GM12878 (cell line): ENCODE results near the gene AKR1A1. TPM values are rescaled to one million over a fixed set of nuclear protein-coding genes. Genes with fewer than 3 reads are reported as not detected.

Experiments used
- BCL11A ChIP-seq: IDR thresholded peaks from 2 replicates; pipeline ENCODE4 v1.6.1; 2011; ENCODE audit warnings: low read depth, low read length
- EGR1 ChIP-seq, 2 experiments: IDR thresholded peaks; 1 replicate in 1 of 2; 2 replicates in 1 of 2; pipeline ENCODE4 v1.6.1; 2011 to 2012; ENCODE audit warnings: low read depth in 2 of 2, low read length in 2 of 2, borderline replicate concordance in 1 of 2, mild to moderate bottlenecking in 1 of 2, moderate library complexity in 1 of 2
- ELK1 ChIP-seq: IDR thresholded peaks from 2 replicates; pipeline ENCODE4 v1.6.1; 2012; ENCODE audit warnings: low read depth, low read length, improper control_type of control experiment
- EP300 ChIP-seq, 2 experiments: fragments of 150-350 bp in 1 of 2; IDR thresholded peaks; 2 replicates each; pipeline ENCODE4 v1.6.1; 2011 to 2012; ENCODE audit warnings: low read depth in 2 of 2, low read length in 2 of 2, borderline replicate concordance in 1 of 2, improper control_type of control experiment in 1 of 2, inconsistent platforms in 1 of 2; ENCODE audit not compliant: control insufficient read depth in 1 of 2
- ETV6 ChIP-seq, 2 experiments: fragments of 450-650 bp in 1 of 2; IDR thresholded peaks in 1 of 2; conservative IDR thresholded peaks in 1 of 2; 2 replicates each; pipeline ENCODE4 v1.6.1; 2014; ENCODE audit warnings: antibody characterized with exemption in 1 of 2, borderline replicate concordance in 1 of 2, low read depth in 1 of 2, mild to moderate bottlenecking in 1 of 2, moderate library complexity in 1 of 2
- GABPA ChIP-seq: IDR thresholded peaks from 2 replicates; pipeline ENCODE4 v1.6.1; 2014; ENCODE audit warnings: antibody characterized with exemption, low read depth, mild to moderate bottlenecking, inconsistent platforms
- GATAD2B ChIP-seq: fragments of 450-650 bp; conservative IDR thresholded peaks from 2 replicates; pipeline ENCODE4 v1.6.1; 2017; ENCODE audit warnings: low read depth, mild to moderate bottlenecking, moderate library complexity
- HDAC6 ChIP-seq: fragments of 200-600 bp; sonication (generic); IDR thresholded peaks from one replicate; pipeline ENCODE4 v1.8.0; 2017; ENCODE audit warnings: antibody characterized with exemption; ENCODE audit not compliant: unreplicated experiment
- MEF2A ChIP-seq: IDR thresholded peaks from 2 replicates; pipeline ENCODE4 v1.6.1; 2011; ENCODE audit warnings: low read depth, mild to moderate bottlenecking, low read length, moderate library complexity; ENCODE audit not compliant: insufficient read depth
- MTA2 ChIP-seq: fragments of 450-650 bp; IDR thresholded peaks from 2 replicates; pipeline ENCODE4 v1.6.1; 2016; ENCODE audit warnings: low read depth, mild to moderate bottlenecking, moderate library complexity
- NFYB ChIP-seq: IDR thresholded peaks from 2 replicates; pipeline ENCODE4 v1.6.1; 2011; ENCODE audit warnings: low read depth, mild to moderate bottlenecking, low read length, improper control_type of control experiment, moderate library complexity; ENCODE audit not compliant: insufficient read depth
- NKRF ChIP-seq: fragments of 450-650 bp; conservative IDR thresholded peaks from 2 replicates; pipeline ENCODE4 v1.6.1; 2017; ENCODE audit warnings: mild to moderate bottlenecking, moderate library complexity
- NR2F1 ChIP-seq: fragments of 450-650 bp; conservative IDR thresholded peaks from 2 replicates; pipeline ENCODE4 v1.6.1; 2017; ENCODE audit warnings: mild to moderate bottlenecking
- RCOR1 ChIP-seq: conservative IDR thresholded peaks from 2 replicates; pipeline ENCODE4 v1.6.1; 2012; ENCODE audit warnings: low read depth, low read length, improper control_type of control experiment
- SIN3A ChIP-seq: IDR thresholded peaks from 2 replicates; pipeline ENCODE4 v1.6.1; 2012; ENCODE audit warnings: low read depth, low read length, improper control_type of control experiment
- SREBF1 ChIP-seq: IDR thresholded peaks from 2 replicates; pipeline ENCODE4 v1.6.1; 2012; ENCODE audit warnings: mild to moderate bottlenecking, low read length
- STAT1 ChIP-seq: fragments of 450-650 bp; conservative IDR thresholded peaks from 2 replicates; pipeline ENCODE4 v1.6.1; 2014; ENCODE audit warnings: antibody characterized with exemption, mild to moderate bottlenecking
- ZBTB33 ChIP-seq: fragments of 450-650 bp; IDR thresholded peaks from 2 replicates; pipeline ENCODE4 v1.6.1; 2017; ENCODE audit warnings: mild to moderate bottlenecking
- ZNF24 ChIP-seq: fragments of 450-650 bp; IDR thresholded peaks from 2 replicates; pipeline ENCODE4 v1.6.1; 2017; ENCODE audit warnings: antibody characterized with exemption, mild to moderate bottlenecking
- polyA plus RNA-seq, 11 experiments: library from polyadenylated mRNA; depleted of rRNA in 4 of 11; unstranded in 6 of 11; stranded (reverse) in 5 of 11; fragments of >200 nt; fragmentation: Nextera tagmentation in 4 of 11; fragmentation: Illumina TruSeq in 1 of 11; extraction: Ambion mirVana in 4 of 11; extraction: Trizol in 1 of 11; gene quantifications; 1 replicate in 1 of 11; 2 replicates in 10 of 11; pipeline versions ENCODE4 v1.2.1 to v1.2.3, GENCODE V29; 2011 to 2016; ENCODE audit warnings: inconsistent platforms in 2 of 11, missing spikeins in 2 of 11, low read depth in 1 of 11
- total RNA-seq, 4 experiments: library from RNA; depleted of rRNA in 3 of 4; stranded (reverse); fragments of >200 nt in 3 of 4; fragmentation: Illumina TruSeq in 1 of 4; extraction: Trizol in 1 of 4; gene quantifications; 2 replicates each; pipeline versions ENCODE4 v1.2.1 to v1.2.3, GENCODE V29; 2013 to 2021
- TF ChIP-seq, protein P1 (sequence below): IDR thresholded peaks from 2 replicates; pipeline ENCODE4 v1.6.1; 2011; ENCODE audit warnings: borderline replicate concordance, low read depth, mild to moderate bottlenecking, moderate library complexity, mixed read lengths, low read length; ENCODE audit not compliant: insufficient read depth; ENCODE audit errors: extremely low read length

The AKR1A1 gene
- total and polyA plus RNA-seq, 10 of the 15 experiments (the other 5 are each of a cell fraction or from before 2014, with no cell fraction given), result 187 to 335 (median 241) TPM

DNA sequence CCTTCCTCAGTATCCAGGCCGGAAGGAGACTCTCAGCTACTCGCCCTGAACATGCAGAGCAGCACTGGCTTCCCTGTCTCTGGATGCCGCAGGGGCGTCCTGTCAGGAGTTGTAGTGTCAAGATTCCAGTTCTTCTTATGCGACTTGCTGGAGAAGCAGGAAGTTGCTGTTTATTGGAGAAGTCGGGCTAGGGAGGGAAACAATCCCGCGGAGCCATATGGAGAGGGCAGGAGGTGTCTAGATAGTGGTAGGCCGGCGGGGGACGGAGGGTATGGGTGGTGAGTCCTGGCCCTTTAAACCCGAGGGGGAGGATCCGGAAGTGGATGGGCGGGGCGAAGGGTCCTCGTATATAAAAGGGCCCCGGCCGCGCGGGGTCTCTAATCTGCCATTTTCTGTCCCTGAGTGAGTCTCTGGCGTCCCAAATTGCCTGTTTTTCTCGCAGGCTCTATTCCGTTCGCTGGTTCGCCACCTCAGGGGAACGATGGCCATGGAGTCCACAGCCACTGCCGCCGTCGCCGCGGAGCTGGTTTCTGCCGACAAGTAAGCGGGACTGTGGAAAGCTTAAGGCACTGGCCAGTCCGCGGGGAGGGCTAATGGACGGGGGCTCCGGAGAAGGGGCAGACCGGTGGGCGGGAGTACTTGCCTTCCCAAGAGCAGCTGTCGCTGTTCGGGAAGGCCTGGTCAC, 33.2 kb downstream of the AKR1A1 start, which contains the start of gene NASP (continued):
- TF ChIP-seq NFYB, result no peak
- peak; percentile 81 for TF ChIP-seq GABPA
- TF ChIP-seq HDAC6, result peak; percentile 87
- TF ChIP-seq NKRF, result peak; percentile 74
- peak in 1 of 2 experiments; percentile 25; a peak in 1 of 3 replicates for TF ChIP-seq EGR1 (IDR thresholded peaks at IDR 0.05; ENCODE audit: borderline replicate concordance in 1 of 2, low read depth in 2 of 2, low read length in 2 of 2)
- TF ChIP-seq RCOR1, result 0 out of 2 replicates have a peak, but pooled peaks have one; percentile 16
- TF ChIP-seq NR2F1, result 0 out of 2 replicates have a peak, but pooled peaks have one; percentile 36
- no peak for TF ChIP-seq ZBTB33
- no peak for TF ChIP-seq ETV6 (conservative IDR thresholded peaks at IDR 0.05 in 1 of 2, IDR thresholded peaks at IDR 0.05 in 1 of 2; ENCODE audit: borderline replicate concordance in 1 of 2, low read depth in 1 of 2)
- no peak for TF ChIP-seq MEF2A
- 0 out of 2 replicates have a peak, but pooled peaks have one; percentile 12 for TF ChIP-seq MTA2
- TF ChIP-seq STAT1, result peak; percentile 38
- TF ChIP-seq GATAD2B, result peak; percentile 79
- TF ChIP-seq EP300 (IDR thresholded peaks at IDR 0.05; ENCODE audit: borderline replicate concordance in 1 of 2, control insufficient read depth in 1 of 2, low read depth in 2 of 2, low read length in 2 of 2), result no peak
- TF ChIP-seq ELK1, result peak; percentile 66
- TF ChIP-seq BCL11A, result 0 out of 2 replicates have a peak, but pooled peaks have one; percentile 10
- TF ChIP-seq SREBF1, result no peak
- peak; percentile 80 for TF ChIP-seq SIN3A
- TF ChIP-seq, protein P1, sequence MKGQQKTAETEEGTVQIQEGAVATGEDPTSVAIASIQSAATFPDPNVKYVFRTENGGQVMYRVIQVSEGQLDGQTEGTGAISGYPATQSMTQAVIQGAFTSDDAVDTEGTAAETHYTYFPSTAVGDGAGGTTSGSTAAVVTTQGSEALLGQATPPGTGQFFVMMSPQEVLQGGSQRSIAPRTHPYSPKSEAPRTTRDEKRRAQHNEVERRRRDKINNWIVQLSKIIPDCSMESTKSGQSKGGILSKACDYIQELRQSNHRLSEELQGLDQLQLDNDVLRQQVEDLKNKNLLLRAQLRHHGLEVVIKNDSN, result no peak
- TF ChIP-seq ZNF24, result no peak
